SW480 (cell line): Measurements from ENCODE around the gene EME1.

Experiments
- DNase-seq: peaks from one replicate; pipeline ENCODE4 v3.0.0-alpha.2; 2016; ENCODE audit warnings: low spot score

The EME1 gene

DNA sequence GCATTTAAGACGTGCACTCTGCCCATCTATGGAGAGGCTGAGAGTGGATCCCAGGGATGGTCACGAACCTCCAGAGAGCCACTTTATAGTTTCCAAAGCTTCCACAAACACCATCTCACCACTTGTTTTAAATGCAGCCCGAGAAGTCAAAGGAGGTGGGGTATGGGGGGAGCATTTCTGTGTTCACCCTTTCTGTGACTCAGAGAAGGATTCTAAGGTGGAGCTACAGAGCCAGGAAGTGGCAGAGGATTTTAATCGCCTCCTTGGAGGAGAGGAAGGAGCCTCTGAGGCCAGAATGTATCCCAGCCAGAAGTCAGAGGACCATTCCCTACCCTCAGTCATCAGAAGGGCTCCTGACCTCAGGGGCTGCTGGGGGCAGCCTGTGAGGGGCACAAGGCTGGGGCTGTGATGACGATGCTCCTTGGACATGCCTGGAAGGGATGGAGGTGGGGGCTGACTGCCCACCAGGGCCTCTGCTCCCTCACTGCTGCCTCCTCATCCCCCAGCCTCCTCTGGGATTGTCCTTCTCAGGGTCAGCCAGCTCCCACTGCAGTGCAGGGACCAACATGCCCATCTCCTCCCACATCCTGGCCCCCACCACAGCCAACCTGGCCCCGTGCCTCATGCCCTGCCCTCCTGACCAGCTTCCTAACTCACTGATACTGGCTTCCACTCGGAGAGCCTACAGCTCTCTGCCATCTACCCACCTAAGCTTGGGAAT is 24.3 kb upstream of the EME1 start:
- no peak for DNase-seq

DNA sequence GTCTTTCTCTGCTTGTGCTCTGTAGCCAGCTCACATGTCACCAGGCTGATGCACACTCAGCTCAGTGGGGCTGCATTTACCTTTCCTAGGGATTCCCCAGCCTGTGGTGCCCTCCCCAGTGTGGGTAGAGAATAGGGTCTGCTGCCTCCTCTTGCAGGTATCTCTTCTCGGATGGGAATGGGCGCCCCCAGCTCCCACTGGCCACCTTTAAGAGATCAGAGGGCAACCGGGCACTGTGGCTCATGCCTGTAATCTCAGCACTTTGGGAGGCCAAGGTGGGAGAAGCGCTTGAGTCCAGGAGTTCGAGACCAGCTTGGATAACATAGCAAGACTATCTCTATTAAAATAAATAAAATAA is 23.8 kb upstream of the EME1 start:
- no peak for DNase-seq

- DNase-seq: no peak
Observed at GRCh38 chr17:50350733-50351132, 22.3 kb upstream of the EME1 start.

DNA sequence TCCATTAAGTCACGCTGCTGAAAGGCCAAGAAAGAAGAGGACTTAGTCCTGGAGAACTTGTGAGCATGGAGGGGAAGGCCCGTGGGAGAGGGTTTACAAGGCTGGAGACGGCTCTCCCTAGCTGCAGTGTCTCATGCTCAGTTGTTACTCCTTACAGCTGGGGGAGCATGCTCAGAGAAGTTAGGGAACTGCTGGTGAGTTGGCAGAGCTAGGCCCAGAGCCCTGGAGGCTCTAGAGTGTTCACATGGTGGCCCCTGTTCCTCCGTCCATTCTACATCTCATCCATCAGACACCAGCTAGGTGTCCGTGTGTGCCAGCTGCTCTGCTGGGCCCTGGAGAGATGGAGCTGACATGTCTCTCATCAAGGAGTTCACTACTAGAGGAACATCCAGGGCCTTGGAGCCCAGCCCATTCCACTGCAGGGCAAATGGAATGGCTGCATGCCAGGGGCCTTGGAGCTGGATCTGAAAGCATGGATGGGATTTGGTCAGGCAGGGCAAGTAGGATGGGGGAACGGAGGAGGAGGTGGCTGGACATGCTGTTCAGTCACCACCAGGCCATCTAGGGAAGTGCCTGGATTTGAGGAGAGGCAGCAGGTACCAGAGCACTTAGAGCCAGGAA is 20.8 kb upstream of the EME1 start:
- no peak for DNase-seq

DNA sequence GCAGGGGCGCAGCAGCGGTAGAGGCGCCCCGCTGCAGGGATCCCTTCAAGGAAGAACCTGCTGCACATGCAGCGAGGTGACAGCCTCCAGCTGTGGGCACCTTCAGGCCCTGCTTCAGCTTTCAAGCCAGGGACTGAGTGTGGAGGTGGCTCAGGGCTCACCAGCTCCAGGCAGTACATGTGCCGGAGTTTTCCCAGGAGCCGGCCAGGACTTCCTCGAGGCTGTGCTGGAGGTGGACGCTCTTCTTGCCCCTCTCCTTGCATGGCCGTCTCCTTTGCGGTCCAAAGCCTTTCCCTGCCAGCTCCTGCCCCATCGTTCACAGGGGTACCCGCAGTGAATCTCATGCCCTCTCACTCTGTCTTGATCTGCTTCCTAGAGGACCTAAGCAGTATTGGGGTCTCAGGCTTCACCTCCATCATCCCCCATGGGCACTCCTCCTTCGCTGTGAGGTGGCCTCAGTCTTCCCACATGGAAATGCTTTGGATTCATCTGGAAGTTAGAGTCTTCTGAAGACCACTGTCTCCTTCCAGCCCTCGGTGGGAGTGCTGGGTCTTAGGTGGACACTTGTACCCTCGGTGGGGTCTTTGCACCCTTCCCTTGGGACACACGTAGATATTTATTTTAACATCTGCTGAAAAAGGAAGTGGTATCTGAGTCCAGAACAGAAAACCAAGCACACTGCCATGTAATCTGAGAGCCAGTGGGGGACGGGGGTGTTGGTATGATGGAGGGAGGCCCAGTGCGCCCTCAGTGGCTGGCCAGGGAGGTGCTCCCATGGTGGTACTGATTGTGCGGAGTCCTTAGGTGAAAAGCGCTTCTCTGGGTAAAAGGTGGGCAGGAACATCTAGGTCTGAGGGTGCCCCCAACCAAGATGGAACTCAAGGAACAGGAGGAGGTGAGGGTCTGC is 20.1 kb upstream of the EME1 start:
- no peak for DNase-seq

- DNase-seq: no peak
Observed at GRCh38 chr17:50353600-50354195, 19.3 kb upstream of the EME1 start.

DNA sequence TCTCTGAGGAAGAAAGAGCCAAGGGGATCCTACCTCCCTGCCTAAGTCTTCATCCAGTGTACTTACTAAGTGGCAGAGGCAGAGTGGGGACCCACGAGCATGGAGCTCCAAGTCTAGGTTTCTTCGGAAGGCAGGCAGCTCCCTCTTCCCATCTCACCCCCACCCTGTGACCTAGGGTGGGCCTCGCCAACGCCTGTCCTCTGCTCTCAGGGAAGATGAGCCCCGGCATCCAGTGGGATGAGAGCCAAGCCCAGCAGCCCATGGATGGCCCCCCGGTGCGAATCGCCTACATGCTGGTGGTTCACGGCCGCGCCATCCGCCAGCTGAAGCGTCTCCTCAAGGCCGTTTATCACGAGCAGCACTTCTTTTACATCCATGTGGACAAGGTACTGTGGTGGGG is 18.8 kb upstream of the EME1 start:
- DNase-seq: no peak

DNA sequence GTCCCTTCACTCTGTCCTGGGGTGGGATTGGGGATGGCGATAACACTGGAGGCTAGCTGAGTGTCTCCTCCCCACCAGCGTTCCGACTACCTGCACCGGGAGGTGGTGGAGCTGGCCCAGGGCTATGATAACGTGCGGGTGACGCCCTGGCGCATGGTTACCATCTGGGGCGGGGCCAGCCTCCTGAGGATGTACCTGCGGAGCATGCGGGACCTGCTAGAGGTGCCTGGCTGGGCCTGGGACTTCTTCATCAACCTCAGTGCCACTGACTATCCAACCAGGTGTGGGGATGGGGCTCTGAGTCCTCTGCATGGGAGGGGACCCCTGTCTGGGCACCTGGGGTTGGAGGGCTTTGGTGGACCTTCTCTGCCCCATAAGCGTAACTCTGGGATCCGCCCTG is 18.3 kb upstream of the EME1 start:
- no peak for DNase-seq

GRCh38 chr17:50355336-50355700 is 17.7 kb upstream of the EME1 start:
- DNase-seq: no peak

- DNase-seq: no peak
Observed at GRCh38 chr17:50355701-50356341, 17.2 kb upstream of the EME1 start.

DNA sequence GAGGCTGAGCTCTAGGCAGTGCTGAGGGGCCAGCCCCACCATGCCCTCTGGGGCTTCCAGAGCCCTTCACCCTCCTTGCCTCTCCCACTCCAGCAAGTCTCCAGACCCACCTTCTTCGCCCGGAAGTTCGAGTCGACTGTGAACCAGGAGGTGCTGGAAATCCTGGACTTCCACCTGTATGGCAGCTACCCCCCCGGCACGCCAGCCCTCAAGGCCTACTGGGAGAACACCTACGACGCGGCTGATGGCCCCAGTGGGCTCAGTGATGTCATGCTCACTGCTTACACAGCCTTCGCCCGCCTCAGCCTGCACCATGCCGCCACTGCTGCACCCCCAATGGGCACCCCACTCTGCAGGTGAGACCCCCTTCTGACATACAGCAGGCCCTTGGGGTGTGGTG is 16.6 kb upstream of the EME1 start:
- no peak for DNase-seq

GRCh38 chr17:50356892-50357510 is 16.0 kb upstream of the EME1 start:
- DNase-seq: no peak

DNA sequence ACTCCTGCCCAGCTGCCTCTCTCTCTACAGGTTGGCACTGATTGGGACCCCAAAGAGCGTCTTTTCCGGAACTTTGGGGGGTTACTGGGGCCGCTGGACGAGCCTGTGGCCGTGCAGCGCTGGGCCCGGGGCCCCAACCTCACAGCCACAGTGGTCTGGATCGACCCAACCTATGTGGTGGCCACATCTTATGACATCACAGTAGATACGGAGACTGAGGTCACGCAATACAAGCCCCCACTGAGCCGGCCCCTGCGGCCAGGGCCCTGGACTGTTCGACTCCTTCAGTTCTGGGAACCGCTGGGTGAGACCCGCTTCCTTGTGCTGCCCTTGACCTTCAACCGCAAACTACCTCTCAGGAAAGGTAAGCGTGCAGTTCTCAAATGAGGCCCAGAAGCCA is 14.9 kb upstream of the EME1 start:
- DNase-seq: no peak

- DNase-seq: no peak
Observed at GRCh38 chr17:50359005-50359699, 13.9 kb upstream of the EME1 start.

DNA sequence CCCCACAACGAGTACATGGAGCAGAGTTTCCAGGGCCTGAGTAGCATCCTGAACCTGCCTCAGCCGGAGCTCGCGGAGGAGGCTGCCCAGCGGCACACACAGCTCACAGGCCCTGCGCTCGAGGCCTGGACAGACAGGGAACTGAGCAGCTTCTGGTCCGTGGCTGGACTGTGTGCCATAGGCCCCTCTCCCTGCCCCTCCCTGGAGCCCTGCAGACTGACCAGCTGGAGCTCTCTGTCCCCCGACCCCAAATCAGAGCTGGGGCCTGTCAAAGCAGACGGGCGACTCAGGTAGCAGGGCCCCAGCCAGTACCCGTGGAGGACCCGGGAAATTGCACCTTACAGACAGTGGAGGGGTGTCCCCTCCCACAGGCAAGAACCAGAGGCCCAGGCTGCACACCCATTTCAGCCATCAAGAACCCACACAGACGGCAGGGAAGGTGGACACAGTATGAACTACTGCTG is 13.0 kb upstream of the EME1 start:
- no peak for DNase-seq

- no peak for DNase-seq
Observed at GRCh38 chr17:50360486-50361115, 12.4 kb upstream of the EME1 start.

DNA sequence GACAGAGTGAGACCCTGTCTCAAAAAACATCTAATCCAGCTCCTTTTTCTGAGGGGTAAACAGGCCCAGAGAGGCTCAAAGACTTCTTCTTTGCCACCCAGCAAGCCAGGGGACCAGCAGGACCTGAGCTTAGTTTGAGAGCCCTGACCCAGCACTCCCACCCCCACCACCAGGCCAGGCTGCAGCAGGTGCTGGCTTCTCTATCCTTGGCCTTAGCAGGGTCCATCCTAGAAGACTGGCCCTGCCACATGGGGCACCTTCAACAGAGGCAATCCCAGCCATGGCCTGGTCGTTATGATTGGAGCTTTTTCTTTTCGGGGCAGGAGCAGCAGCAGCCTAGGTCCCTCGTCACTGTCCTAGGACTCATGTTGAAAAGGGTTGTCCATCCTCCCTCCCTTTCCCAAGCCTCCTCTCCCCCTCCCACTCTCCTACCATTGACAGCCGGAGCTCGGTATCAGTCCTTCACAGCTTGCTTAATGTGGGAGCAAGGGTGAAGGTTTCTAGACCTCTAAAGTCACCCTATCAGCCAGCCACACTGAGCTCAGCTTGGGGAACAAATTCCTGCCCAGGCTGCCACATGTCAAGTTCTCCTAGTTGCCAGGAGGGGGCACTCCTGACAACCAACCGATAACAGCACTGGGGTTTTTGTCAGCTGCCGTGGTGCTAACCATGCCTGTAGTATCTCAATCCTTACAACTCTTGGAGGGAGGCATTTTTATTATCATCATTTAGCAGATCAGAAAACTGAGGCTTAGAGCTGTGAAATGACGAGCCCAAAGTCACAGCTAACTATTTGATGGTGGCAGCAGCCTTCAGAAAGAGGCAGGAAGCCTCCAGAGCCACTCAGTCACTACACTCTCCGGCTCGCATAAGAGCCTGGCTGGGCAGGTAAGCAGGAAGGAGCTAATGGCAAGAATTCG is 11.2 kb upstream of the EME1 start:
- DNase-seq: peak; percentile 67

GRCh38 chr17:50362661-50363060 is 10.4 kb upstream of the EME1 start:
- DNase-seq: no peak
